Lower leg skin (tissue), 3 donors: ENCODE results near the gene BATF.

Experiments
- POLR2A ChIP-seq, 2 donors: fragments of 450-650 bp; IDR thresholded peaks; one replicate each; pipeline ENCODE4 v1.6.1; 2016 to 2017; ENCODE audit warnings: antibody characterized with exemption in 2 of 2, mild to moderate bottlenecking in 1 of 2, moderate library complexity in 1 of 2
- TF ChIP-seq, protein P1 (sequence below), 3 donors: fragments of 450-650 bp; IDR thresholded peaks; one replicate each; pipeline ENCODE4 v1.5.1; 2016; ENCODE audit warnings: antibody characterized with exemption in 3 of 3, mild to moderate bottlenecking in 3 of 3, moderate library complexity in 2 of 3

- TF ChIP-seq, protein P1, sequence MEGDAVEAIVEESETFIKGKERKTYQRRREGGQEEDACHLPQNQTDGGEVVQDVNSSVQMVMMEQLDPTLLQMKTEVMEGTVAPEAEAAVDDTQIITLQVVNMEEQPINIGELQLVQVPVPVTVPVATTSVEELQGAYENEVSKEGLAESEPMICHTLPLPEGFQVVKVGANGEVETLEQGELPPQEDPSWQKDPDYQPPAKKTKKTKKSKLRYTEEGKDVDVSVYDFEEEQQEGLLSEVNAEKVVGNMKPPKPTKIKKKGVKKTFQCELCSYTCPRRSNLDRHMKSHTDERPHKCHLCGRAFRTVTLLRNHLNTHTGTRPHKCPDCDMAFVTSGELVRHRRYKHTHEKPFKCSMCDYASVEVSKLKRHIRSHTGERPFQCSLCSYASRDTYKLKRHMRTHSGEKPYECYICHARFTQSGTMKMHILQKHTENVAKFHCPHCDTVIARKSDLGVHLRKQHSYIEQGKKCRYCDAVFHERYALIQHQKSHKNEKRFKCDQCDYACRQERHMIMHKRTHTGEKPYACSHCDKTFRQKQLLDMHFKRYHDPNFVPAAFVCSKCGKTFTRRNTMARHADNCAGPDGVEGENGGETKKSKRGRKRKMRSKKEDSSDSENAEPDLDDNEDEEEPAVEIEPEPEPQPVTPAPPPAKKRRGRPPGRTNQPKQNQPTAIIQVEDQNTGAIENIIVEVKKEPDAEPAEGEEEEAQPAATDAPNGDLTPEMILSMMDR (IDR thresholded peaks at IDR 0.05) = no peak
- no peak for TF ChIP-seq POLR2A (IDR thresholded peaks at IDR 0.05)
Observed at GRCh38 chr14:75566321-75566720, 44.1 kb downstream of the BATF start.
